ENCODE measurements around the gene RCOR1.

DNA sequence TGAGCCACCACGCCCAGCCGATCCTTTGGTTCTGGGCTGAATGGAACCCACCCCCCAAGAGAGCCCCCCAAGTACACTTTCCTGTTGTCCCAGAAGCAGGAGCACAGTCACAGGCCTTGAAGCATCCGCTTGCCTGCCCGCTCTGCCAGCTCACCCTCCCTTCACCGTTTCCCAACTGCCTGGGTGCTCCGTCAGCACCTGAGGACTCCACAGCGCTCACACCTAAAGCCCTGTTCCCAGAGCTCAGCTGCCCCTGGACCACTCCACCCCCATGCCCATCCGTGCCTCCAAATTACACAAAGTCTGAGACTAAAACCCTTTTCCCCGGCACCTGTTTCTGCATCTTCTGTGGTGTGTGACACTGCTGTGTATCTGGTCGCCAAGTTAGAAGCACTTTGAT, 140.5 kb downstream of the RCOR1 start:
- no peak for TF ChIP-seq POLR2AphosphoS5 (IDR thresholded peaks at IDR 0.05)
- no peak for TF ChIP-seq POLR2A (IDR thresholded peaks at IDR 0.05)
